Stimulated activated CD8-positive, alpha-beta memory T cell treated with anti-CD3 and anti-CD28 coated beads, Interleukin-7, amount 100 ng/mL, for 1 hour (primary cell): Measurements from ENCODE around the gene ABR.

Experiments
- DNase-seq, 2 donors: peaks; one replicate each; pipeline ENCODE4 v3.0.0-alpha.2; 2020; ENCODE audit warnings: low read depth in 2 of 2

The ABR gene

DNA sequence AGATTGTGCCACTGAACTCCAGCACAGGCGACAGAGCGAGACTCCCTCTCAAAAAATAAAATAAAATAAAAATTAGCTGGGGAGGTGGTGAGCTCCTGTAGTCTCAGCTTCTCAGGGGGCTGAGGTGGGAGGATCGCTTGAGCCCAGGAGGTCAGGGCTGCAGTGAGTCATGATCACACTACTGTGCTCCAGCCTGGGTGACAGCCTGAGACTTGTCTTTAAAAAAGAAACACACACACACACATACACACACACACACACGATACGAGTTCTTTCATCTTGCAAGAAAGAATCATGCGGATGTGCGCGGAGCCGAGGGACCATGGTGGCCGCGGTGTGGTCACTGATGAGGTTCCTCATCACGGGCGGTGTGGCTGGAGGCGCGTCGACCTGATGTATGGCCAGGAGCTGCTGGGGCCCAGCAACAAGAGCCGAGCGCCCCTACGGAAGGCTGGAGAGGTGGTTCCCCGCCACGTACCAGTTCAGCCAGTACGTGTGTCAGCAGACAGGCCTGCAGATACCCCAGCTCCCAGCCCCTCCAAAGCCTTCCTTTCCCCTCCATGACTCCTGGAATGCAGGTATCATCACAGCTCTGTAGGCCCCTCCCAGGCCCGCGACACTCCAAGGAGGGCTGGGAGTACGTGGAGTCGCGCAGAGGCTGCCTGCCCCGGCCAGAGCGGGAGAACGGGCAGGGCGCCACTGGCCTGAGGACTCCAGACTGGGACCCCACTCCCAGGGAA, 220.9 kb downstream of the ABR start:
- no peak for DNase-seq

DNA sequence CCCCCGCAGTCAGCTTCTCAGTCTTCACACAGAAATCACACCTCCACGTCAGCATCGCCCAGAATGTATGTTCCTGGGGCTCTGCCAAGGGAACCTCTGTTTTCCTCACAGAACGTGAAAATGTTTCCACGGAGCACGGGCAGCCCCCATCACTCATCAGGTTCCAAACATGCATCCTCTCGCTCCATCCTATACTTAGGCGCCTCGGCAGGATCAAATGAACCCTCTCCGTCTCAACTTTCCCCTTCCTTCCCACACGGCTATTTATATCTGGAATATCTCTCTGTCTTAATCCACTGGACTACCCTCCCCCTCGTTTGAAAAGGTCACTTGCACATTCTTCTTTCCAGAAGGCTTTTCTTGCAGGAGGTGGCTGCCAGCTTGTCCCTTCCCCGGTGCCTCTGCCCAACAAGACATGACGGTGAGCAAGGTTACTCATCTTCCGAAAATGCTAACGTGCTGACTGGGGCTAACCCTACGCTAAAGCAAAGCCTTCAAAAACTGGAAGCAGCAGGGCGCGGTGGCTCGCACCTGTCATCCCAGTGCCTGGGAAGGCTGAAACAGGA, 221.8 kb downstream of the ABR start:
- DNase-seq, result no peak

DNA sequence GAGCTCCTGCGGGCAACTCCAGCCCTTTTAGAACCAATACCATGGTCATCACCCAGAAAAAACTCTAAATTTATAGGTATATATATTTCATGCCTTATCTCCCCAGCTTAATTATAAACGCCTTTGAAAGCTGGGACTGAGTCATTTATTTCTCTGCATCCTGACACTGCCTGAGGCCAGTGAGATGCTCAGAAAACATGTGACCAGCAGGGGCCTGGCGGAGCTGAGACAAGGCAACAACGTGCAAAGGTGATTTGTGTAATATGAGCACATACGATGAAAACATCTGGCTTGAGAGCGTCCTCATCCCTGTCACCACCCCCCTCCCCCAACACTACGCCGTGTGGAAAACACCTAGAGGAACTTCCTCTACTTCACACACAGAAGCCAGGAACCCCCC, 222.9 kb downstream of the ABR start:
- no peak for DNase-seq

GRCh38 chr17:954431-955164, 225.2 kb downstream of the ABR start:
- DNase-seq, result no peak

GRCh38 chr17:953767-954166, 226.0 kb downstream of the ABR start:
- no peak for DNase-seq
